A549 (cell line): ENCODE data around the gene TMA7B. TPM values are rescaled to one million over a fixed set of nuclear protein-coding genes. Genes with fewer than 3 reads are reported as not detected.

Experiments
- ATAC-seq, 2 experiments: fragments of 200-7000 bp in 1 of 2; fragments of >200 bp in 1 of 2; cut with Nextera tagmentation in 1 of 2; cut with Tn5 transposase in 1 of 2; 3 replicates each; pipeline versions ENCODE4 v1.8.0 to v1.9.1; 2018 to 2020; ENCODE audit warnings: mild to moderate bottlenecking in 1 of 2, moderate library complexity in 1 of 2
- CTCF ChIA-PET: fragments of 300-600 bp; sonication (Branson Sonifier 250); formaldehyde crosslinking; extraction: SDS; loops from one replicate; lab custom pipeline; 2021; ENCODE audit warnings: antibody characterized with exemption, inconsistent platforms; lab: Yijun Ruan, JAX
- POLR2A ChIA-PET: fragments of 350-600 bp; formaldehyde crosslinking; extraction: SDS; loops from one replicate; lab custom pipeline; 2021; ENCODE audit warnings: antibody characterized with exemption, inconsistent platforms; lab: Yijun Ruan, JAX
- DNase-seq, 2 experiments: peaks; one replicate each; pipeline versions ENCODE4 v3.0.0 to v3.0.0-alpha.2; 2011 to 2016; ENCODE audit warnings: low read depth in 1 of 2, low spot score in 1 of 2
- FAIRE-seq: peaks from 2 replicates; lab custom pipeline; 2011; peaks lifted over from hg19 to GRCh38; lab: Jason Lieb, UNC
- H3K27ac ChIP-seq, 2 experiments: fragments of >200 bp; sonication (Bioruptor Twin); formaldehyde crosslinking; 3 replicates each; pipeline ENCODE4 v1.5.1; 2016 to 2017
- H3K4me1 ChIP-seq: fragments of >200 bp; sonication (Bioruptor Twin); formaldehyde crosslinking; 3 replicates; pipeline ENCODE4 v1.6.1; 2016
- H3K4me2 ChIP-seq: fragments of >200 bp; sonication (Bioruptor Twin); formaldehyde crosslinking; 3 replicates; pipeline ENCODE4 v1.6.1; 2016
- H3K4me3 ChIP-seq: fragments of >200 bp; sonication (Bioruptor Twin); formaldehyde crosslinking; 3 replicates; pipeline ENCODE4 v1.5.1; 2016
- H3K9me3 ChIP-seq: fragments of >200 bp; sonication (Bioruptor Twin); formaldehyde crosslinking; 3 replicates; pipeline ENCODE4 v1.6.1; 2016
- CTCF ChIP-seq: fragments of >200 bp; sonication (Bioruptor Twin); formaldehyde crosslinking; IDR thresholded peaks from 3 replicates; pipeline ENCODE4 v1.5.1; 2016
- FOSL2 ChIP-seq, 2 experiments: fragments of 450-650 bp in 1 of 2; fragments of >200 bp in 1 of 2; sonication (Bioruptor Twin) in 1 of 2; formaldehyde crosslinking; IDR thresholded peaks; 2 replicates each; pipeline versions ENCODE4 v1.5.0 to v1.6.1; 2016 to 2020; ENCODE audit warnings: mild to moderate bottlenecking in 1 of 2, moderate library complexity in 1 of 2
- GATA3 ChIP-seq: IDR thresholded peaks from 2 replicates; pipeline ENCODE4 v1.6.1; 2012; ENCODE audit warnings: borderline replicate concordance
- HOXA7 ChIP-seq: fragments of 250-450 bp; sonication (Bioruptor Pico); IDR thresholded peaks from 2 replicates; pipeline ENCODE4 v1.5.0; 2020; ENCODE audit warnings: mild to moderate bottlenecking, moderate library complexity
- KDM1A ChIP-seq: fragments of 200-600 bp; sonication (generic); IDR thresholded peaks from 2 replicates; pipeline ENCODE4 v1.6.1; 2016; ENCODE audit warnings: low read depth, mild to moderate bottlenecking
- RAD21 ChIP-seq, 2 experiments: fragments of >200 bp in 1 of 2; sonication (Bioruptor Twin) in 1 of 2; formaldehyde crosslinking in 1 of 2; IDR thresholded peaks in 1 of 2; conservative IDR thresholded peaks in 1 of 2; 2 replicates in 1 of 2; 3 replicates in 1 of 2; pipeline ENCODE4 v1.6.1; 2012 to 2018; ENCODE audit warnings: inconsistent platforms in 1 of 2
- TP53 ChIP-seq: fragments of 250-450 bp; sonication (Bioruptor Pico); IDR thresholded peaks from 2 replicates; pipeline ENCODE4 v1.5.0; 2021; ENCODE audit warnings: mild to moderate bottlenecking, moderate library complexity
- ZFP36 ChIP-seq: fragments of 450-650 bp; IDR thresholded peaks from 2 replicates; pipeline ENCODE4 v1.6.1; 2014; ENCODE audit warnings: borderline replicate concordance; ENCODE audit not compliant: partially characterized antibody
- ZSCAN20 ChIP-seq: fragments of 250-450 bp; sonication (Bioruptor Pico); IDR thresholded peaks from 2 replicates; pipeline ENCODE4 v1.8.0; 2022; ENCODE audit warnings: mild to moderate bottlenecking, moderate library complexity
- WGBS: methylation state at CpG from one replicate; pipeline ENCODE4 v1.1.6; 2017; ENCODE audit errors: missing lambda C conversion rate; 5-methylcytosine and 5-hydroxymethylcytosine counted together
- polyA plus RNA-seq, 4 experiments: library from polyadenylated mRNA; depleted of rRNA in 3 of 4; stranded (reverse); fragments of >200 nt; fragmentation: RNase III in 1 of 4; extraction: RNeasy Plus Mini Kit Qiagen cat#74134 plus additional on column Dnase treatment in 1 of 4; gene quantifications; 2 replicates in 3 of 4; 3 replicates in 1 of 4; pipeline ENCODE4 v1.2.3, GENCODE V29; 2011 to 2017

The TMA7B gene
- polyA plus RNA-seq, 2 of the 4 experiments (the other 2 are of a cell fraction), result not detected

GRCh38 chr22:39943337-39943736 is 16.9 kb upstream of the TMA7B start:
- FAIRE-seq, result no peak
- Histone ChIP-seq H3K4me1 (no peaks in the 10 kb centered on the region), H3K4me3 (no peak overlapping the region), H3K4me2 (no peak overlapping the region), H3K27ac (no peak overlapping the region), H3K9me3 (no peaks in the 10 kb centered on the region)
- no peak for TF ChIP-seq HOXA7 (CRISPR knock-in tag)
- ChIA-PET CTCF (interaction anchor here (0.7 to 1.4 kb wide), 4 partner anchors 10 to 36 kb away, joined by 3 to 6 read pairs (median 4); no protein-coding TSS in a partner anchor), POLR2A (no interaction called here)
- no peak for DNase-seq
- peak; percentile 54 to 58; a peak in 2 of 6 replicates for ATAC-seq
- WGBS, result 53% methylated on average over 5 of the region's 5 CpGs

- ChIA-PET POLR2A (no interaction called here), CTCF (interaction anchor here (0.6 to 0.9 kb wide), 3 partner anchors 27 to 37 kb away, joined by 3 to 6 read pairs (median 4); no protein-coding TSS in a partner anchor)
- no peak for FAIRE-seq
These were observed 16.0 kb upstream of the TMA7B start for GRCh38 chr22:39943953-39944872.

GRCh38 chr22:39946126-39946502 is 14.1 kb upstream of the TMA7B start:
- 88% methylated on average over 4 of the region's 4 CpGs for WGBS

More at GRCh38 chr22:39943953-39944872, 16.0 kb upstream of the TMA7B start:
- no peak overlapping the region for H3K27ac ChIP-seq
- H3K4me3 ChIP-seq, result no peak overlapping the region
- TF ChIP-seq GATA3 (no peak), ZFP36 (no peak), KDM1A (no peak)
- H3K4me1 ChIP-seq, result no peaks in the 10 kb centered on the region
- H3K4me2 ChIP-seq, result no peak overlapping the region
- DNase-seq (no peak), ATAC-seq (no peak)
- no peaks in the 10 kb centered on the region for H3K9me3 ChIP-seq
- WGBS, result 63% methylated on average over 11 of the region's 11 CpGs

GRCh38 chr22:39946503-39947219 is 13.5 kb upstream of the TMA7B start:
- H3K9me3 ChIP-seq, result no peaks in the 10 kb centered on the region
- DNase-seq (no peak), ATAC-seq (no peak), FAIRE-seq (no peak)
- H3K4me1 ChIP-seq, result no peaks in the 10 kb centered on the region
- no peak overlapping the region for H3K4me3 ChIP-seq
- WGBS, result 39% methylated on average over 8 of the region's 8 CpGs
- ChIA-PET CTCF (interaction anchor here (1.0 kb wide), 1 partner anchor 21 kb away, joined by 4 read pairs; no protein-coding TSS in a partner anchor), POLR2A (no interaction called here)
- H3K27ac ChIP-seq, result no peak overlapping the region
- H3K4me2 ChIP-seq, result no peak overlapping the region
- TF ChIP-seq RAD21 (conservative IDR thresholded peaks at IDR 0.05 in 1 of 2, IDR thresholded peaks at IDR 0.05 in 1 of 2), result no peak
- TF ChIP-seq TP53 (CRISPR knock-in tag), result no peak

More at GRCh38 chr22:39946126-39946502, 14.1 kb upstream of the TMA7B start:
- no peaks in the 10 kb centered on the region for H3K4me1 ChIP-seq
- CTCF ChIA-PET, result no interaction called here
- H3K4me3 ChIP-seq, result no peak overlapping the region
- H3K9me3 ChIP-seq, result no peaks in the 10 kb centered on the region
- no peak overlapping the region for H3K27ac ChIP-seq
- DNase-seq, result no peak
- no peak overlapping the region for H3K4me2 ChIP-seq
- TF ChIP-seq HOXA7 (CRISPR knock-in tag), result no peak
- TF ChIP-seq ZSCAN20 (CRISPR knock-in tag), result no peak
- no peak for TF ChIP-seq FOSL2 (IDR thresholded peaks at IDR 0.05)
- no peak for TF ChIP-seq FOSL2 (CRISPR knock-in tag; IDR thresholded peaks at IDR 0.05)
- no peak for TF ChIP-seq CTCF
- TF ChIP-seq, all 56 proteins: peak for 0
- FAIRE-seq (no peak), ATAC-seq (no peak)
- POLR2A ChIA-PET, result no interaction called here
